ENCODE data around the gene SKIL.

GRCh38 chr3:170323331-170323730 lies 34.2 kb upstream of the SKIL start:
- TF ChIP-seq, protein P1, sequence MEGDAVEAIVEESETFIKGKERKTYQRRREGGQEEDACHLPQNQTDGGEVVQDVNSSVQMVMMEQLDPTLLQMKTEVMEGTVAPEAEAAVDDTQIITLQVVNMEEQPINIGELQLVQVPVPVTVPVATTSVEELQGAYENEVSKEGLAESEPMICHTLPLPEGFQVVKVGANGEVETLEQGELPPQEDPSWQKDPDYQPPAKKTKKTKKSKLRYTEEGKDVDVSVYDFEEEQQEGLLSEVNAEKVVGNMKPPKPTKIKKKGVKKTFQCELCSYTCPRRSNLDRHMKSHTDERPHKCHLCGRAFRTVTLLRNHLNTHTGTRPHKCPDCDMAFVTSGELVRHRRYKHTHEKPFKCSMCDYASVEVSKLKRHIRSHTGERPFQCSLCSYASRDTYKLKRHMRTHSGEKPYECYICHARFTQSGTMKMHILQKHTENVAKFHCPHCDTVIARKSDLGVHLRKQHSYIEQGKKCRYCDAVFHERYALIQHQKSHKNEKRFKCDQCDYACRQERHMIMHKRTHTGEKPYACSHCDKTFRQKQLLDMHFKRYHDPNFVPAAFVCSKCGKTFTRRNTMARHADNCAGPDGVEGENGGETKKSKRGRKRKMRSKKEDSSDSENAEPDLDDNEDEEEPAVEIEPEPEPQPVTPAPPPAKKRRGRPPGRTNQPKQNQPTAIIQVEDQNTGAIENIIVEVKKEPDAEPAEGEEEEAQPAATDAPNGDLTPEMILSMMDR (IDR thresholded peaks at IDR 0.05), result no peak
- TF ChIP-seq POLR2A (IDR thresholded peaks at IDR 0.05), result no peak
